Lower leg skin (tissue), 4 donors: ENCODE data around the gene CALCR. TPM values are rescaled to one million over a fixed set of nuclear protein-coding genes. Genes with fewer than 3 reads are reported as not detected.
"Not testable (repeated sequence)": the region's sequence is repeated elsewhere in the genome, so short reads cannot be mapped to it uniquely, and the experiment has no call there.

ENCODE experiments used
- DNase-seq, 2 donors: peaks; one replicate each; pipeline ENCODE4 v3.0.0-alpha.2; 2019; ENCODE audit warnings: low spot score in 2 of 2
- H3K4me3 ChIP-seq: fragments of 200-600 bp; sonication (generic); 2 replicates; pipeline ENCODE4 v1.5.1; 2017; ENCODE audit warnings: mild to moderate bottlenecking, low read depth; ENCODE audit not compliant: poor library complexity, severe bottlenecking
- POLR2A ChIP-seq, 2 donors: fragments of 450-650 bp; IDR thresholded peaks; one replicate each; pipeline ENCODE4 v1.6.1; 2016 to 2017; ENCODE audit warnings: antibody characterized with exemption in 2 of 2, mild to moderate bottlenecking in 1 of 2, moderate library complexity in 1 of 2
- WGBS, 2 donors: methylation state at CpG; one replicate each; pipeline ENCODE4 v1.1.5; 2018; 5-methylcytosine and 5-hydroxymethylcytosine counted together
- intact Hi-C: fragments of 100-400 bp; cut with DNase I; formaldehyde crosslinking; loops from one replicate; pipeline ENCODE4 v1.15.0; 2023; ENCODE audit warnings: low total_unique reads
- total RNA-seq, 4 donors: library from RNA; depleted of rRNA; stranded (reverse); fragments of >200 nt; gene quantifications; one replicate each; pipeline ENCODE4 v1.1.0, GENCODE V29; 2016
- TF ChIP-seq, protein P1 (sequence below), 3 donors: fragments of 450-650 bp; IDR thresholded peaks; one replicate each; pipeline ENCODE4 v1.5.1; 2016; ENCODE audit warnings: antibody characterized with exemption in 3 of 3, mild to moderate bottlenecking in 3 of 3, moderate library complexity in 2 of 3

CALCR gene
- total RNA-seq, 4 donors from 2014 or later, result 0.10 TPM; not detected in 3

DNA sequence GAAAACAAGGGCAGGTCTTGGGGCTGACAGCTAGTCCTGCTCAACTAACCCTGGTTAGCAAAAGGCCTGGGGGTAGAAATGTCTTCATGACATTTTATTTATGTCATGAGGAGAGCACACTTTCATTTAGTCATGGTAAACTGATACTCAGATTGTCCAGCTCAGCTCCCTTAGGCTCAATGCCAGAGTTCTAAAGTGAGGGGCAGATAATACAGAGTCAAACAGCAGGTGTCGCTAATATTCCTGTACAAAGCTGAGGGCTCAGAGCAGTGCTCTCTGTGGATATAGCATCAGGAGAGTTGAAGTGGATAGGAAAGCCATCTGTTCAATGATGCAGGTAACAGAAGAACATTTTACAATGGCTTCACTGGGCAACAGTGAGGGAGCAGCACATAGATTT is 26.8 kb upstream of the CALCR start:
- 60 to 92% methylated on average over 1 of the region's 1 CpG for WGBS, 2 donors
- DNase-seq, result no peak
- TF ChIP-seq POLR2A (IDR thresholded peaks at IDR 0.05), result no peak
- TF ChIP-seq, protein P1, sequence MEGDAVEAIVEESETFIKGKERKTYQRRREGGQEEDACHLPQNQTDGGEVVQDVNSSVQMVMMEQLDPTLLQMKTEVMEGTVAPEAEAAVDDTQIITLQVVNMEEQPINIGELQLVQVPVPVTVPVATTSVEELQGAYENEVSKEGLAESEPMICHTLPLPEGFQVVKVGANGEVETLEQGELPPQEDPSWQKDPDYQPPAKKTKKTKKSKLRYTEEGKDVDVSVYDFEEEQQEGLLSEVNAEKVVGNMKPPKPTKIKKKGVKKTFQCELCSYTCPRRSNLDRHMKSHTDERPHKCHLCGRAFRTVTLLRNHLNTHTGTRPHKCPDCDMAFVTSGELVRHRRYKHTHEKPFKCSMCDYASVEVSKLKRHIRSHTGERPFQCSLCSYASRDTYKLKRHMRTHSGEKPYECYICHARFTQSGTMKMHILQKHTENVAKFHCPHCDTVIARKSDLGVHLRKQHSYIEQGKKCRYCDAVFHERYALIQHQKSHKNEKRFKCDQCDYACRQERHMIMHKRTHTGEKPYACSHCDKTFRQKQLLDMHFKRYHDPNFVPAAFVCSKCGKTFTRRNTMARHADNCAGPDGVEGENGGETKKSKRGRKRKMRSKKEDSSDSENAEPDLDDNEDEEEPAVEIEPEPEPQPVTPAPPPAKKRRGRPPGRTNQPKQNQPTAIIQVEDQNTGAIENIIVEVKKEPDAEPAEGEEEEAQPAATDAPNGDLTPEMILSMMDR (IDR thresholded peaks at IDR 0.05), result no peak
- no peak overlapping the region for H3K4me3 ChIP-seq
- intact Hi-C loops, result no loop called here

DNA sequence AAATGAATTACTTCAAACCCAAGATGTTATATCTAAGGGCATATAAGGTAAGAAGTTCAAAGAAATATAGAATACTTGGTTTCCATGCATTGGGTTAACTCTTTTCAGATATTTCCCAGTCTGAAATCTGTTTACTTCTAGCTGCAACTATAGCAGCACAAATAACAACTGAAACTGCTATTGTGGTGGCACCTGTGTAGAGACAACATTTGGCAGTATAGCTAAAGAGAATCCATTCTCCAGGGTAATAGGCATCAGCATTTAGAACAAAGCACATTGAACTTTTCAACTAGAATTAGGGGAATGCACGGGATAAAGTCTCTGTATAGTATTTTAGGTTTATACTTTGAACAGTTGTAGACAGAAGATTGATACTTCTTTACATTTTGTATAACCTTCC is 19.7 kb upstream of the CALCR start:
- intact Hi-C loops, result no loop called here
- 93 to 97% methylated on average over 1 of the region's 1 CpG for WGBS, 2 donors
- H3K4me3 ChIP-seq, result no peak overlapping the region
- TF ChIP-seq, protein P1 (IDR thresholded peaks at IDR 0.05), result no peak
- TF ChIP-seq POLR2A (IDR thresholded peaks at IDR 0.05), result no peak
- DNase-seq, result no peak

DNA sequence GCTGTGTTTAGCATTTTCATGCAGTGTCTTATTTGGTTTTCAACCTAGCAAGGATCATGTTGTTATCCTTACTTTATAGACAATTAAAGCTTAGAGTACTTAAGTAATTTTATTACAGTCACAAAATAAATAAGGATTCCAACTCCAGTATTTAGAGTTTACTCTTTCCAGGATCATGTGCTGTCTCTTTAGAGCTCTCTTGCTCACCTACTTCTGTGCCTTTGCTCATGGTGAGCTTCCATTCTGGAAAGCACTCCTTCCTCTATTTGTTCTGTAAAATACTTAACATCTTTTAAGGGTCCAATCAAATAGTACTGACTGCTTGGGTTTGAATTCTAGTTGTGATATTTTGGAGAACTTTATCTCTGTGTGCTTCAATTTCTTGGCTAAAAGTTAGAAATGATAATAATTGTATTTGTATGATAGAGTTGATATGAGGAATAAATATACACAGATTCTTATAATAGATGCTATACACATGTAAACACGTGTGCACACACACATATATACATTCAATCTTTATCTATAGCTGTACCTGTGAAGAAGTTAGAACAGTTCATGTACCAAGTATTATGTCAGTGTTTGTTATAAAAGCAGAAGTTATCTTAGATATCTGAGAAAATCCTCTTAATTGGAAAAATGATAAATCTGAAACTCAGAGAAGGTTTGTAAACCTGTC is 18.2 kb upstream of the CALCR start:
- no peak for DNase-seq
- H3K4me3 ChIP-seq, result no peak overlapping the region
- TF ChIP-seq, protein P1 (IDR thresholded peaks at IDR 0.05), result no peak
- no peak for TF ChIP-seq POLR2A (IDR thresholded peaks at IDR 0.05)
- intact Hi-C loops, result no loop called here
- WGBS, 2 donors, result 77% methylated on average over 1 of the region's 1 CpG

DNA sequence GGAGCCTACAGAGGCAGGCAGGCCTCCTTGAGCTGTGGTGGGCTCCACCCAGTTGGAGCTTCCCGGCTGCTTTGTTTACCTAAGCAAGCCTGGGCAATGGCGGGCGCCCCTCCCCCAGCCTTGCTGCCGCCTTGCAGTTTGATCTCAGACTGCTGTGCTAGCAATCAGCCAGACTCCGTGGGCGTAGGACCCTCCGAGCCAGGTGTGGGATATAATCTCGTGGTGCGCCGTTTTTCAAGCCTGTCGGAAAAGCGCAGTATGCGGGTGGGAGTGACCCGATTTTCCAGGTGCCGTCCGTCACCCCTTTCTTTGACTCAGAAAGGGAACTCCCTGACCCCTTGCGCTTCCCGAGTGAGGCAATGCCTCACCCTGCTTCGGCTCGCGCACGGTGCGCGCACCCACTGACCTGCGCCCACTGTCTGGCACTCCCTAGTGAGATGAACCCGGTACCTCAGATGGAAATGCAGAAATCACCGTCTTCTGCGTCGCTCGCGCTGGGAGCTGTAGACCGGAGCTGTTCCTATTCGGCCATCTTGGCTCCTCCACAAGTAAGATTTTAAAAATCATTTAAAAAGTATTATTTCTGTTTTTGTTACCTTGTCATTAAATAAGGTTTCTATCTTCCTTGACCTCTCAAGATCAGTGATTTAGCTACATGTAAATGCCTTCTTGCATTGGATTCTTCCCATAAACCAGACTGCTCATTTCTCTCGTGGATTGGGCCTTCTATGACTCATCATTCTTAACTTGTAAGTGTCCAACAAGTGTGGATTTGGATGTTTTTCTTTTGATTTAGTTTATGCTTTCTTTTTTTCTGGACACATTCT is 16.9 kb upstream of the CALCR start:
- 83 to 89% methylated on average over 24 to 31 of the region's 34 CpGs for WGBS, 2 donors
- intact Hi-C loops, DNase-seq, H3K4me3 ChIP-seq: not testable (repeated sequence)

DNA sequence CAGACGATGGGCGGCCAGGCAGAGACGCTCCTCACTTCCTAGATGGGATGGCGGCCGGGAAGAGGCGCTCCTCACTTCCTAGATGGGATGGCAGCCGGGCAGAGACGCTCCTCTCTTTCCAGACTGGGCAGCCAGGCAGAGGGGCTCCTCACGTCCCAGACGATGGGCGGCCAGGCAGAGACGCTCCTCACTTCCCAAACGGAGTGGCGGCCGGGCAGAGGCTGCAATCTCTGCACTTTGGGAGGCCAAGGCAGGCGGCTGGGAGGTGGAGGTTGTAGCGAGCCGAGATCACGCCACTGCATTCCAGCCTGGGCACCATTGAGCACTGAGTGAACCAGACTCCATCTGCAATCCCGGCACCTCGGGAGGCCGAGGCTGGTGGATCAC is 11.9 kb upstream of the CALCR start:
- DNase-seq, H3K4me3 ChIP-seq, intact Hi-C loops: not testable (repeated sequence)
- WGBS, 2 donors, result 91 to 100% methylated on average over 2 to 5 of the region's 22 CpGs

DNA sequence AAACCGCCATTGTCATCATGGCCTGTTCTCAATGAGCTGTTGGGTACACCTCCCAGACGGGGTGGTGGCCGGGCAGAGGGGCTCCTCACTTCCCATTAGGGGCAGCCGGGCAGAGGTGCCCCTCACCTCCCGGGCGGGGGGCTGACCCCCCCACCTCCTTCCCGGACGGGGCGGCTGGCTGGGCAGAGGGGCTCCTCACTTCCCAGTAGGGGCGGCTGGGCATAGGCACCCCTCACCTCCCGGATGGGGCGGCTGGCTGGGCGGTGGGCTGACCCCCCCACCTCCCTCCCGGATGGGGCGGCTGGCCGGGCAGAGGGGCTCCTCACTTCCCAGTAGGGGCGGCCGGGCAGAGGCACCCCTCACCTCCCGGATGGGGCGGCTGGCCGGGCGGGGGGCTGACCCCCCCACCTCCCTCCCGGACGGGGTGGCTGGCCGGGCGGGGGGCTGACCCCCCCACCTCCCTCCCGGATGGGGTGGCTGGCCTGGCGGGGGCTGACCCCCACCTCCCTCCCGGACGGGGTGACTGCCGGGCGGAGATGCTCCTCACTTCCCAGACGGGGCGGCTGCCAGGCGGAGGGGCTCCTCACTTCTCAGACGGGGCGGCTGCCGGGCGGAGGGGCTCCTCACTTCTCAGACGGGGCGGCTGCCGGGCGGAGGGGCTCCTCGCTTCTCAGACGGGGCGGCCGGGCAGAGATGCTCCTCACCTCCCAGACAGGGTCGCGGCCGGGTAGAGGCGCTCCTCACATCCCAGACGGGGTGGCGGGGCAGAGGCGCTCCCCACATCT is 11.4 kb upstream of the CALCR start:
- intact Hi-C loops, H3K4me3 ChIP-seq, DNase-seq: not testable (repeated sequence)
- WGBS, 2 donors, result 91 to 95% methylated on average over 7 to 31 of the region's 54 CpGs

DNA sequence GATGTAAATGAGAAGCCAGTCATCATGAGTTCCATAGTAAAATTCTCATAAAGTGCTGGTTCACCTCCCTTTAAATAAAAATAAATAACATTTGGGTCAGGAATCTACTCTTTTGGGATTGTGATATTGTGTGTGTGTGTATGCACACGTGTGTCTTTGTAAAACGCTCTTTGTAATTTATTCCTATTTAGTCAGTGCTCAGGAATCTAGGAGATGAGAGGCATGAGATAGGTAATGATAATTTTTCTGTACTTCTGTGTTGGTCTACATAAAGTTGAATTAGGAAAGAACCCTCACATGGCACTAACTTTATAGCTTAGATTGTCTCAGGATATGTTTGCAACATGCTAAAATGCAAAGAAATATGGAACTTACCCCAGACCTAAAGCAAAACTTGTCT is 4.9 kb upstream of the CALCR start:
- 72 to 81% methylated on average over 2 of the region's 2 CpGs for WGBS, 2 donors
- TF ChIP-seq POLR2A (IDR thresholded peaks at IDR 0.05), result no peak
- TF ChIP-seq, protein P1 (IDR thresholded peaks at IDR 0.05), result no peak
- intact Hi-C loops, result no loop called here

More for the DNA sequence above, 4.9 kb upstream of the CALCR start:
- DNase-seq, result no peak
- H3K4me3 ChIP-seq, result no peak overlapping the region
